Measurements from ENCODE around the gene VWA1.
"Not testable (repeated sequence)": the region's sequence is repeated elsewhere in the genome, so short reads cannot be mapped to it uniquely, and the experiment has no call there.

The VWA1 gene

GRCh38 chr1:1462318-1462966, 27.0 kb downstream of the VWA1 start:
- no peak overlapping the region for H3K4me3 ChIP-seq (ENCODE audit: low read length)
- DNase-seq (ENCODE audit: low read depth) = no peak
- no peak for TF ChIP-seq CTCF (conservative IDR thresholded peaks at IDR 0.05; ENCODE audit: low read depth, low read length)

- DNase-seq (ENCODE audit: low read depth) = no peak
- no peak overlapping the region for H3K4me3 ChIP-seq (ENCODE audit: low read length)
- TF ChIP-seq CTCF (conservative IDR thresholded peaks at IDR 0.05; ENCODE audit: low read depth, low read length) = no peak
These were observed 27.8 kb downstream of the VWA1 start for GRCh38 chr1:1463312-1463711.

GRCh38 chr1:1468196-1468985, 32.9 kb downstream of the VWA1 start:
- DNase-seq (ENCODE audit: low read depth); H3K4me3 ChIP-seq (ENCODE audit: low read length): not testable (repeated sequence)

- peak overlapping the region; percentile 84 for H3K4me3 ChIP-seq (ENCODE audit: low read length)
- no peak for TF ChIP-seq CTCF (conservative IDR thresholded peaks at IDR 0.05; ENCODE audit: low read depth, low read length)
- DNase-seq (ENCODE audit: low read depth) = no peak
These were observed 35.3 kb downstream of the VWA1 start for GRCh38 chr1:1470626-1471388.

GRCh38 chr1:1471389-1472052, 36.0 kb downstream of the VWA1 start, which contains the start of gene ATAD3B:
TSS of gene ATAD3B (plus strand) at chr1:1471765. CDS start at chr1:1471885, 120 bp downstream.
- TF ChIP-seq CTCF (conservative IDR thresholded peaks at IDR 0.05; ENCODE audit: low read depth, low read length) = no peak
- H3K4me3 ChIP-seq (ENCODE audit: low read length) = peak within 1 kb of the TSS; percentile 84
- DNase-seq (ENCODE audit: low read depth) = peak; percentile 71

- DNase-seq (ENCODE audit: low read depth) = not testable (repeated sequence)
- peak overlapping the region; percentile 62 for H3K4me3 ChIP-seq (ENCODE audit: low read length)
These were observed 36.8 kb downstream of the VWA1 start for GRCh38 chr1:1472053-1472876.

- not testable (repeated sequence) for DNase-seq (ENCODE audit: low read depth); H3K4me3 ChIP-seq (ENCODE audit: low read length)
These were observed 40.5 kb downstream of the VWA1 start for GRCh38 chr1:1476011-1476410.

- H3K4me3 ChIP-seq (ENCODE audit: low read length) = no peak overlapping the region
- TF ChIP-seq CTCF (conservative IDR thresholded peaks at IDR 0.05; ENCODE audit: low read depth, low read length) = no peak
These were observed 41.7 kb downstream of the VWA1 start for GRCh38 chr1:1477206-1477605.

More at GRCh38 chr1:1477206-1477605, 41.7 kb downstream of the VWA1 start:
- DNase-seq (ENCODE audit: low read depth) = no peak
